DMS114 treated with DMSO at 0.1 percent for 48 hours (cell line): ENCODE data around the gene ATP2A3.
A peak's percentile ranks its signal among the peaks of the same experiment; 100 is the strongest.

Experiments
- DNase-seq: peaks from one replicate; lab custom pipeline; 2025; ENCODE audit not compliant: unreplicated experiment; lab: John Stamatoyannopoulos, UW

ATP2A3 gene

DNA sequence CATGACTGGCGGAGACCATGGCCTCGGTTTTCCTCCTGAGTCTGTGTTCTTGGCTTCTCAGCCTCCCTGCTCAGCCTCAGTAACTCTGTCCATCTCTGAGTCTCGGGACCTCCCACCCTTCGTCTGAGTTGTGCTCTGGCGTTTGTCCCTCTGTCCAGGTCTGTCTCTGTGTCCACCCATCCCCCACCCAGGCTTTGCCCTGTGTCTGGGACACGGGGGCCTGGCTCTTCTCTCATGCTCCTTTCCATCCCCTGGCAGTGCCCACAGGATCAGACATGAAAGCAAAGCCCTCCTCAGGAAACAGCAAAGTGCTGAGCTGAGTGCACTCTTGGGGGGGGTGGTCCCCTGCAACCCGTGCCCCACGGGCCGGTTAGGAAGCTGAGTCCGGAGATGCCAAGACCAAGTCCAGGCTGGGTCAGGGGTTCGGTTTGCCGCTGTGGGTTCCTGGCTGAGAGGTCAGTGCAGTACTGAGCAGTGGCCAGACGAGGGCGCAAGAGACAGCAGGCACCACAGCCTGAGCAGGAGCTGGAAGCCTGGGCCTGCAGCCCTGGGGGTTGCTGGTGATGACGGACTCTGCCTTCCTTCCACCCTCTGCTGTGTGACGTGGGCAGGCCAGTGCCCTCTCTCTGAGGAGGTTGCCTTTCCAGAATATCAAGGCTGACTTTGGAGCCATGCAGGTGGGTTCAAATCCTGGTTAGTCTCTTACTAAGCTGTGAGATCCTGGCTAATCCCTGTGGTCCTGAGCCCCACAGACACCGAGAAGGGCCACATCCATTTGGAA, 50.5 kb downstream of the ATP2A3 start:
- DNase-seq, result peak; percentile 32

DNA sequence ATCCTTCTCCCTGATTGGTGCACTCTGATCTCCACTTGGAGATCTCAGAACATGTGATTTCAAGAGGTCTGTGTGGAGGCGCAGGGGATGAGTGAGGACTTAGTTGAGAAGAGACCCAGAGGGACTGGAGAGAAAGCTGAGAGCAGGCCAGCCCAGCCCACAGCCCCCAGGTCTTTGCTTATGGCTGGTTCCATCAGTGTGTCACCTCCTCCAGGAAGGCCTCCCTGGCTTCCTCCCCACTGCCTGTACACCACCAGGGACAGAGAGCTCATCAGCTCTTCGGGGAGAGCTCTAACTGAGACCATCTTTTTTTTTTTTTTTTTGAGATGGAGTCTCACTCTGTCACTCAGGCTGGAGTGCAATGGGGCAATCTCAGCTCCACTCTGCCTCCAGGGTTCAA, 51.4 kb downstream of the ATP2A3 start:
- no peak for DNase-seq

DNA sequence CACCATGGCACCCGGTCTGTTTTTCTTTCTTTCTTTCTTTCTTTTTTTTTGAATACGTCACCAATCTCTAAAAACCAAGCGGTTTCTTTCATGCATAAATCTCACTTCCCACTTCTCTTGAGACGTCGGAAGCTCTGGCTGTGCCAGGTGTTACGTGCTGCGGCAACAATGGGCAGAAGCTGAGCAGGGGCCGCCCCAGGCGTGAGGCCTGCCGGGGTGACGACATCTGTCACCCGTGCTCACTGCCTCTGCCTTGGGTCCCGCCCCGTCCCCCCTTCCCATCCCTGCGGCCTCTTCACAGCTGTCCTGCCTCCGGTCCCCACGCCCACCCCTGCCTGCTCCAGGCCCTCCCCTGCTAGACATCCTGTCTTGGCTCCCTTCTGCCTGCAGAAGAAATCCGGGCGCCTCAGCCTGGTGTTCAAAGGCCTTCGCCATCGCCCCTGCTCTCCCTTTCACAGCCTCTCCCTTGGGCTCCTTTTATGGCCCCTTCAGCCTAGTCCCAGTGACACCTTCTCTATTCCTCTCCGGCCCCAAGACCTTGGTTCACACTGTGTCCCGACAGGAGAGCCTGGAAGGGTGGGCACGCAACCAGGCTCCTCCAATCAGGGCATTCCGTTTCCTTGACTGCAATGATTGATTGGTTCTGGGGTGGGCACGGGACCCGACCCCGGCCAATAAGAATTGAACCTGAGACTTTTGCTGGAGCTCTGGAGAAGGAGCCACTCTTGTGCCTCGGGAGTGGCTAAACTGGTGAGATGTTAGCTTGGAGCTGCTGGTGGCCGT, 52.8 kb downstream of the ATP2A3 start:
- DNase-seq, result no peak

DNA sequence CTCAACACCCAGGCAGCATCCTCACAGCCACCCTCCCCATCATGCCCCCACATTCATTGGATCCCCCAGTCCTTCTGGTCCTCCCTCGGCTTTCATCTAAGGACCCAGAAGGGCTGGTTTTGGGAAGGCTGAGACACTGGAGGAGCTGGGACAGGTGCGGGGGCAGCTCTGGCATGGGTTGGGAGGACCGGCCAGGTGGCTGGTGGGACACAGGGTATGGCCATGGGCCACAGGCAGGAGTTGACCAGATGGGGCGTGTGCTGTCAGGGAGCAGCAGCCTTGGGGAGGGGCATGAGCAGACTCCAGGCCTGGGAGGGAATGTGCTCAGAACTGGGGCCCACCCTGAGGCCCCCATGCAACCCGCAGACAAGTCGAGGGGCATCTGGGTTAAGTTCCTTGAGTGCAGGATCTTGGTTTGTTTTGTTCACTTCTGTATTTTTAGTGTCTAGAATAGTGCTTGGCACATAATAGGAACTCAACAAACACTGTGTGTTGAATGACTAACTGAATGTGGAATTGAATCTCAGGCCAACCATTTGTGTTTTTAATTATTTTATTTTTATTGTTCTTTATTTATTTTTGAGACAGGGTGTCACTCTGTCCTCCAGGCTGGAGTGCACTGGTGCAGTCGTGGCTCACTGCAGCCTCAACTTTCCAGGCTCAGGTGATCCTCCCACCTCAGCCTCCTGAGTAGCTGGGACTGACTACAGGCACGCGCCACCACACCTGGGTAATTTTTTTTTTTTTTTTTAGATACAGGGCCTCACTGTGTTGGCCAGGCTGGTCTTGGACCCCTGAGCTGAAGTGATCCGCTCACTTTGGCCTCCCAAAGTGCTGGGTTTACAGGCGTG, 53.6 kb downstream of the ATP2A3 start:
- no peak for DNase-seq

DNA sequence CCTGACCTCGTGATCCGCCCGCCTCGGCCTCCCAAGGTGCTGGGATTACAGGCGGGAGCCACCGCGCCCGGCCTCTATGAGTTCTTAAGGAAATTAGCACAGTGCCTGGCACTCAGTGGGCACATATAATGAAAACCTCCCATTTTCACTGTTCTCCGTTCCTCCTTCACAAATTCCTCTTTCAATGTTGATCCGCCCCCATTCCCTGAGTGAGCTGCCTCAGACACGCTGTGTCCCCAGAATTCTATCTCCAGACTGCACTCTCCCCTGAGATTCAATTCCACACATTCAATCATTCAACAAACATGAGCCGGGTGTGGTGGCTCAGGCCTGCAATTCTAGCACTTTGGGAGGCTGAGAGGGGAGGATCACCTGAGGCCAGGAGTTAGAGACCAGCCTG, 55.0 kb downstream of the ATP2A3 start:
- no peak for DNase-seq

DNA sequence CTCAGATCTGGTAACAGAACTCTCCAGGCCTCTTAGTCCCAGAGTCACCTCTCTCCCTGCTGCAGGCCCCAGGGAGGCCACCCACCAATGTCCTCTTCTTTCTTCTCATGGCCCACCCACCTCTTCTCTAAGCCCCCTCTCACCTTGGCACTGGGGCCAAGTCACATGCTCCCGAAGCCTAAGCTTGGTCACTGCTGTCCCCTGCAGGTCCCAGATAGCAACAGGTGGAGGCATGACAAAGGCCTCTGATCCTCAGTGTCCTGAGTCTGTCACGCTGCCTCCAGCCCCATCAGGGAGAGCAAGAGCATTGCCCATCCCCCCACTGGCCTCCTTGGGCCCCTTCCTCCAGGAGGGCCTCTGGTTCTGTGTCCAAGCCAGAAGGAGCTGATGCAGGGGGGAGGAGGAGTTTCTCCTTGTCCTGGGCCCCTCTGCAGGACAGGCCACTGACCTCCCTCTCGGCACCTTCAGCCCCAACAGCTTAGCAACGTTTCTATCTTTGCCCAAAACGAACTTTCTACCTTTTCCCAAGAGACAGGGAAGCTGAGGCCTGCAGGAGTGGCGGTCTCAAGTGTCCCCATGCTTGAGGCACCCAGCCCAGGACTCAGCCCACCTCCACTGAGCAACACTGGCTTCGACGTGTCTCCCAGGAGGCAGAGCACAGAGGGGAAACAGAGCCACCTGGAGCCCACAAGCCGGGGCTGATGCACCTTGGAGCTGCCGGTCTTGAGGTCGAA, 56.6 kb downstream of the ATP2A3 start:
- no peak for DNase-seq

GRCh38 chr17:3906881-3907280, 57.4 kb downstream of the ATP2A3 start:
- DNase-seq, result no peak

DNA sequence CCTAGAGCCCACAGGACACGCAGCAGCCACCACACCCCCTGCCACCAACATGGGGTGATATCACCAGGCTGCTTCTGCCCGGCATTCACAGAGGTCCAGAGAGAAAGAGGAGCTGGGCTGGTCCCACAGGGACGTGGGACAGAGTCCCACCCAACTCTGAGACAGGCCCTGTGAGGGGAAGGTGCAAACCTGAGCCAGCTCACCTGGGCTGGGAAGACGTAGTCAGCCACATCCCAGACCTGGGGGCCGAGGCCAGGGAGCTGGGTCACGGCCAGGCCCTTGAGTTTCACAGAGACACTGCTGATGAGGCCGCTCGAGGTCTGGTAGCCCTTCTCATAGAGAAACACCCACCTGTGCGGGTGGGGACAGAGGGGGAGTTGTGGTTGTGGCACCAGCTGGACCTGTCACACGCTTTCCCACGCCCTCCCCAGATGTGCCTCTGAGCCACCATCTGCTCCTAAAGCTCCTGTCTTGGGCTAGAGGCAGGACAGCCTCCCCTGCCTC, 59.2 kb downstream of the ATP2A3 start:
- DNase-seq, result no peak

DNA sequence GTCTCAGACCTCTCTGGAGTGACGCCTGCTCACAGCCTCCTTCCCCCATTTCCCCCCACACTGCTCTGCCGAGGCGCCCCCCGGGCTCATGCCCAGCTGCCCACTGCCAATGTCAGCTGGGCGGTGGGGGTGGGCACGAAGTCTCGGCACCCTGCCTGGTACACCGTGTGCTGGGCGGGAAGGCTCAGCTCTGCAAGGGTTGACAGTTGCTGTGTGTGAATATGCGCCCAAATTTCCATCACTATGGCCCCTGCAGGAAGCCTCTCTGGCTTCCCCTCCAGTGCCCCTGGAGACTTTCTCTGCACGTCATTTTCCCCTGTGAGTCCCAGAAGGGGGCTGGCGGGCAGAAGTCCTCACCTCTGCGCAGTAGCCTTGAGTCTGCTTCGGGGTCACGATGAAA, 59.7 kb downstream of the ATP2A3 start:
- DNase-seq, result no peak

DNA sequence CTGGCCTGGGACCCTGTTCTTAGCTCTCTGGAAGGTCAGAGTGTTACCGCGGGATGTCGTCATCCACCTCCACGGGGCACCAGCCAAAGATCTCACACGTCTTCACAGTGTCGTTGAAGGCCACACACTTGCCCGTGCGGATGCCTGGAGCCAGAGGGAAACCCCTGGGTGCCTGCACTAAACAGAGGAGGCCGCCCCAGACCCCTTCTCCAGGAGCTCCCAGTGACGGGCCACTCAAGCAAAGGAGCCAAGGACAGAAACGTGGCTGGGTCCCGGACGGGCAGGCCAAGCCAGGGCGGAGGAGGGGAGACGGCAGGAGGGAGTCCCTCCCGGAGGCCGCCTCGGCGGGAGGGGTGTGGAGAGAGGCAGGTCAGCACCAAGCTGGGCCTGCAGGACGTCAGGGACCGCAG, 60.4 kb downstream of the ATP2A3 start:
- no peak for DNase-seq

- no peak for DNase-seq
Observed at GRCh38 chr17:3903051-3903825, 61.0 kb downstream of the ATP2A3 start.

- DNase-seq, result no peak
Observed at GRCh38 chr17:3900646-3901045, 63.6 kb downstream of the ATP2A3 start.

DNA sequence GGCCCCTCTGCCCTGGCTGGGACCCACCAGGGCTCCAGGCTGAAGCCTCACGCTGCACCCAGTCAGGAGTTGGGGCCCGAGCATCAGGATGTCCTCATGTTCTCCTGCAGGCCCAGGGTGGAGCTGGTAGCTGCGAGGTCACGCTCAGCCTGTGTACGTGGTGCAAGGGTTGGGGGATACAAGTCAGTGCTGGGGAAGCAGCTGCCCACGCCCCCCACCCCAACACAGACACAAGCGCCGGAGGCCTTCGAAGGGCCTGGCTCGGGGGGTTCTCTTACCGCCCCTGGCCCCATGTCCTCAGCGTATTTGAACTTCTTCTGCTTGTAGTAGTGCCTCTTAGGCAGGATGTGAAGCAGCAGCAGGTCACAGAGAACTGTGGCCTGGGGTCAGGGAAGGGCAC, 66.5 kb downstream of the ATP2A3 start:
- DNase-seq, result no peak

- no peak for DNase-seq
Observed at GRCh38 chr17:3896968-3897235, 67.3 kb downstream of the ATP2A3 start.

DNA sequence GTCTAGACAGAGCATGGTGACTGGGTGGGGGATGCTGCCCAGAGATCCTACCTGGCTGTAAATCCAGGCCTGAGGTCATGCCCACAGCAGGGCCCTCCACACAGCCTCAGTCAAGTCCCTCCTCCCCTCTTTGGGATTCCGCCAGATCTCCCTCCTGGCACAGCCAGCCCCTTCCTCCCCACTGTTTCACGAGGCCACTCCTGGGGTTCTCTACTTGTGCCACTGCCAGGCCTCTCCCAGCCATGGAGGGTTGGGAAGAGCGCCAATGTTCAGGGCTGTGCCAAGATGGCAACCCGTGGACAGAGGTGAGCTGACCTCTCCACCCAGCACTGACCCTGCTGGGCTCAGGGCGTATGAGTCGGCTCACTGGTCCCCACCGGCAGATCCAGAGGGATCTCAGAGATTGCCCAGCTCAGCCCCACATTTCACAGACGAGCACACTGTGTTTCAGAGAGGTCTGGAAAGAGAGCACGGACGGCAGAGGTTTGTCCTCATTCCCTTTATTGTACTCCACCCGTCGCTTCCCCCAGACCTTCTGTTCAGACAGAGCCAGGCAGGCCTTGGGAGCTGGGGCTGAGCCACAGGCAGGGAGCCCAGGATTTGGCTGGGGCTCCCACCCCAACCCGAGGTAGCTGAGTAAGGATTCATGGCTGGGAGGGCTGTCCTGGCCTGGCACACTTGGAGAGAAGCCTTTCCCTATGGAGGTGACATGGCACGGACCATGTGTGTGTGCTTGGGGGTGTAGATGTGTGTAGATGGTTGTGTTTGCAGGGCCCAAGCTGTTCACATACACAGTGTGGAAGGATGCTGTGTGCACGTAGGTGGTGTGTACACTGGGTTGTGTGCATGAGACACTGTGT, 67.9 kb downstream of the ATP2A3 start:
- no peak for DNase-seq

DNA sequence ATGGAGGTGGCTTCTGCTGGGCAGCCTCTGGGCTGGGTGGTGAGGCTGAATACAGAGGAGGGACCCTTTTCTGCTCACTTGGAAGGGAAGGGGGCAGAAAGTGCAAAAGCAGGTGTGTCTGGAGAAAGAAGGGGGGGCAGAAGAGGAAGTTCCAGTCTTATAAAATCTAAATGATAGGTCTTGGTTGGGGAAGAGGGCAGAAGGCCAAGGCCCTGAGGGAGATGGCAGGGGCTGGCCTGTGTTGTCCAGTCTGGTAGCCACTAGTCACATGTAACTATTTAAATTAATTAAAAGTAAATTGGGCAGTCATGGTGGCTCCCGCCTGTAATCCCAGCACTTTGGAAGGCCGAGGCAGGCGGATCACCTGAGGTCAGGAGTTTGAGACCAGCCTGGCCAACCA, 68.9 kb downstream of the ATP2A3 start:
- DNase-seq, result no peak

GRCh38 chr17:3894911-3895343, 69.3 kb downstream of the ATP2A3 start:
- DNase-seq, result no peak

DNA sequence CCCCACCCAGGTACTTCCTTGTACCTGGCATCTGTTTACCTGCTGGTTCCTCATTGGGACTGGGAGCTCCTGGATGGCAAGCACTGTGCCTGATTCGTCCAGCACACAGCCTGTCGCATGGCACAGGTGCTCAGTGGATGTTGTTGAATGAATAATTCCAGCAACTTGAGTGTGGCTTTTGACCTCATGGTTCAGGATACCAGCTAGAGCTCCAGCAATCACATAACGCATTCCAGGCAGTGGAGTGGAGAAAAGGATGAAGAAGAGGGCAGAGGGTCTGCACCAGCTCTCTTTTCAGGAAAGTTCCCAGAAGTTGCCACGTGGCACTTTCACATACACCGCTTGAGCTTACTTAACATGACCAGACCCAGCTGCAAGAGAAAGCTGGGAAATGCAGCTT, 70.0 kb downstream of the ATP2A3 start:
- no peak for DNase-seq

DNA sequence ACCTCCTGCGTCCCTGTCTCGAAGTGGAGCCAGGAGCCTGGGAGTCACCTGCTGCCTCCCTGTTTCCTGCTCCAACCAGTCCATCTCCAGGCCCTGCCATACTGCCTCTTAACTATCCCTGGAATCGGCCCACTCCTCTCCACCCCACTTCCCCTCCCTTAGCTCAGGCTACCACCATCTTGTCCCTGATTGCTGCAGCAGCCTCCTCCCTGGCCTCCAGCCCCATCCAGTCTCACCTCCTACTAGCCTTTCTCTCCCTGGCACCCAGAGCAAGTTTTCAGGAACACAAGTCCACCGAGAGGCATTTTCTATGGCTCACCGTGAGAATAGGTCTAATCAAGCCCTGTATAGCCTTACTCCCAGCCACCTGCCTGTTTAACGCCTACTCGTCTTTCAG, 70.5 kb downstream of the ATP2A3 start:
- DNase-seq, result no peak
